MG63 (cell line): ENCODE results near the gene TTC8. TPM values are rescaled to one million over a fixed set of nuclear protein-coding genes. Genes with fewer than 3 reads are reported as not detected.
A peak's percentile ranks its signal among the peaks of the same experiment; 100 is the strongest.
"Not testable (repeated sequence)": the region's sequence is repeated elsewhere in the genome, so short reads cannot be mapped to it uniquely, and the experiment has no call there.

ENCODE experiments used
- DNase-seq: peaks from one replicate; pipeline ENCODE4 v3.0.0-alpha.2; 2020
- H3K27me3 ChIP-seq: fragments of 250-450 bp; sonication (Bioruptor Pico); 2 replicates; pipeline ENCODE4 v1.5.1; 2020; ENCODE audit warnings: mild to moderate bottlenecking, moderate library complexity
- H3K36me3 ChIP-seq: fragments of 250-450 bp; sonication (Bioruptor Pico); 2 replicates; pipeline ENCODE4 v1.5.1; 2020; ENCODE audit warnings: mild to moderate bottlenecking, moderate library complexity
- H3K4me3 ChIP-seq: fragments of 250-450 bp; sonication (Bioruptor Pico); 2 replicates; pipeline ENCODE4 v1.5.1; 2020; ENCODE audit warnings: mild to moderate bottlenecking, moderate library complexity
- H3K9me3 ChIP-seq: fragments of 250-450 bp; sonication (Bioruptor Pico); 2 replicates; pipeline ENCODE4 v1.5.1; 2020; ENCODE audit warnings: mild to moderate bottlenecking, moderate library complexity
- total RNA-seq: library from RNA; depleted of rRNA; stranded (reverse); fragments of >200 nt; shearing (Covaris generic); gene quantifications from 2 replicates; pipeline ENCODE4 v1.2.3, GENCODE V29; 2014; ENCODE audit warnings: low replicate concordance

Gene TTC8
- total RNA-seq, 1 experiment from 2014 or later, result 35.8 TPM

DNA sequence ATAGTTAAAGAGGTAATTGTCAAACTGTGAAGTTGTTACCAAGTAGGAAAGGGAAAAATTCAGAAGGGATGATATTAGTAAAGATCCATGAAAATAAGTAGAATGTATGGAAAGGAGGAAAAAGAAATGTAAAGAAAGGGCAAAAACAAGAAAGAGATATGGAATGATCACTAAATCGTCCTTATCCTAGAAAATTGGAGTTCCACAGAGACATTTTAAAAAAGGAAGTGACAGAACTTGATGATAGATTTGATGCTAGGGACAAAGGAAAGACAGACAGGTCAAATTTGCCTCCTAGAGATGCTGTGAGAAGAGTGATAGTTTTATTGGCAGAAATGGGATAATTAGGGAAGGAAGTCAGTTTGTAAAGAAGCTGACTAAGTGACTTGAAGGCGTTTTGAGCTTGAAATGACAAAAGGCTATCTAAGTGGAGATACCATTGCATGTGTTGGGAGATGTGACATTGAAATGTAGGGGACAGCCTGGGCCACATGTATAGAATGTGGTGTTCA, 20.6 kb downstream of the TTC8 start:
- Histone ChIP-seq H3K36me3 (no peaks in the 10 kb centered on the region), H3K9me3 (no peaks in the 10 kb centered on the region), H3K4me3 (no peak overlapping the region), H3K27me3 (no peaks in the 10 kb centered on the region)
- no peak for DNase-seq

DNA sequence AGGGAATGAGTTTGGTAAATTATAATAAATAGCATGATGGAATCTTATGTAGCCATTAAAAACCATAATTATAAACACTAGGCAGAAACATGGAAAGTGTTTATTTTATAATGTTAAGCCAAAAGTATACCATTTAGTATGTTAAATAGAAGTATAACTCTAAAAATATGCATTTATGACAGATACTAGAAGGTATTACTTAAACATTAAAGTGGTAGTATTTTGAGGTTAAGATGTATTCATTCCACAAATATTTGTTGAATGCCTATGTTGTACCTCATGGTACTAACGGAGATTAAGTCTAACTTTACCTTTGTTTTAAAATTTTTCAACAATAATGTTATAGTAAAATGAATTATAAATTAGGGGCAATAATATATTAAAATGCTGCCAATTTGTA, 24.1 kb downstream of the TTC8 start:
- Histone ChIP-seq H3K4me3 (no peak overlapping the region), H3K36me3 (no peaks in the 10 kb centered on the region; the same call in 1 of the 2 replicates), H3K27me3 (no peaks in the 10 kb centered on the region), H3K9me3 (no peaks in the 10 kb centered on the region)
- no peak for DNase-seq

DNA sequence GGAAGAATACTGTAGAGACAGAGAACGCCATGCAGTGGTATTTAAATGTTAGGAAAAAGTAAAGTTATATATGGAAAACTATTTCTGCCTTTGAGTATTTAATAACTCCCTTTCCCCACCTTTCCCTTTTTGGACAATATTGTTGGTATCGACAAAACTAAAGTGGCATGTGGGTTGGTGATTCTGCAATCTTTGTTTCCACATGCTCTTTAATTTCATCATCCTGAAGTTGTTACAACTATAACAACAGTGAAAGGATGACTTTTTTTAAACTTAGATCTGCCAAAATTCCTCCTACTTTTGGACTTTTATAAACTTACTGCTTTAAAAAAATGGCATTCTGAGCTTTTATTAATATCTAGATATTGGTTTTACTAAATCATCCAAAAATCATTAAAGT, 25.3 kb downstream of the TTC8 start:
- no peaks in the 10 kb centered on the region; the same call in 1 of the 2 replicates for H3K36me3 ChIP-seq
- DNase-seq, result no peak
- H3K9me3 ChIP-seq, result no peaks in the 10 kb centered on the region
- H3K27me3 ChIP-seq, result no peaks in the 10 kb centered on the region
- H3K4me3 ChIP-seq, result no peak overlapping the region

DNA sequence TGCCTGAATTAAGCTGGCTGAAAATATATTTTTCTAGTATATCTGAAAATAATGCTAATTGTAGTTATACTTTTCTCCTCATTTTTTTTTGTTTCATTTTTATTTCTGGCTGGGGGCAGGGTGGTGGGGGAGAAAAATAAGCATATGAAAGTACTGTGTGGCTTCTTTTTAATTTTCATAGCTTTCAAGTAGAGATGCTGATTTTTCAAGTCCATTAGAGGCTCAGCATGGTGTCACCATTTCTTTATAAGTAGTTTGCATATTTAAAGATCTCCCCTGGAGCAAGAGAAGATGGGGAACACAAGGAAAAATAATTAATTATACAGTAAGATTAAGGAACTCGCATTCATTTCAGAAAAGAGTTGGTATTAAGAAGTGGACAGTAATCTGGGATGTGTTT, 27.1 kb downstream of the TTC8 start:
- H3K27me3 ChIP-seq, result no peaks in the 10 kb centered on the region
- no peaks in the 10 kb centered on the region for H3K9me3 ChIP-seq
- no peaks in the 10 kb centered on the region; the same call in 1 of the 2 replicates for H3K36me3 ChIP-seq
- H3K4me3 ChIP-seq, result no peak overlapping the region
- DNase-seq, result no peak

DNA sequence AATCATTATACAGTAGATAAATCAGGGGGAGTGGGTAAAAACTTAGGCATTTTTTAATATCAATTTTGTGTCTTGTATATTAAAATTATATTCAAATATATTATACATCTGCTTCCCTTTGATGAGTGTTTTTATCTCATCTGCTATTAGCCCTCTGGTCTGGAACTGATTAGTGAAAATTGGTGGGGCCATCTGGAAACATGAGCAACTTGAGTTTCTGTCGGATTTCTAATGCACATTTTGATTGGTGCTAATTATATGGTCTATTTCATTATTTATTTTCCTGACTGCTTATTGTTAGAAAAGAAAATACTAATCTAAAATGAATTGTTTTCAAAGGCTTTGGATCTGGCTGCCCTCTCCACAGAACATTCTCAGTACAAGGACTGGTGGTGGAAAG, 28.2 kb downstream of the TTC8 start:
- Histone ChIP-seq H3K36me3 (no peaks in the 10 kb centered on the region; the same call in 1 of the 2 replicates), H3K9me3 (no peaks in the 10 kb centered on the region), H3K4me3 (no peak overlapping the region), H3K27me3 (no peaks in the 10 kb centered on the region)
- no peak for DNase-seq

DNA sequence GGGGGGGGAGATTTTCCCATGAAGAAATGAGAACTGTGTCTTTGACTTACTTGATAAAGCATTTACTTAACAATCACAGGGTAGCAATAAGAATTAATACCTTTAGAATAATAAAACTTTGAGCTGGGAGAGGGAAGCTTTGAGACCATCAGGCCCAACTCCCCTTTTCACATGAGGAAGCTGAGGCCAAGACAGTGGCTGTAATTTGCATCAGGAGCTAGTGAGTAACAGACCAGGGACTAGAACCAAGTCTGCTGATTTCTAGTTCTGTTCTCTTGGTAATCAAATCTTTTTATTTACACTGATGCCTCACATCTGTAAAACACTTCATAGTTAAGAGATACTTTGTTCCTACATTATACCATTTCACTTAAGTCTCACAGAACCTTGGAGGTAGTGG, 28.7 kb downstream of the TTC8 start:
- Histone ChIP-seq H3K27me3 (no peaks in the 10 kb centered on the region), H3K9me3 (no peaks in the 10 kb centered on the region), H3K4me3 (no peak overlapping the region), H3K36me3 (no peaks in the 10 kb centered on the region; the same call in 1 of the 2 replicates)
- DNase-seq, result no peak

DNA sequence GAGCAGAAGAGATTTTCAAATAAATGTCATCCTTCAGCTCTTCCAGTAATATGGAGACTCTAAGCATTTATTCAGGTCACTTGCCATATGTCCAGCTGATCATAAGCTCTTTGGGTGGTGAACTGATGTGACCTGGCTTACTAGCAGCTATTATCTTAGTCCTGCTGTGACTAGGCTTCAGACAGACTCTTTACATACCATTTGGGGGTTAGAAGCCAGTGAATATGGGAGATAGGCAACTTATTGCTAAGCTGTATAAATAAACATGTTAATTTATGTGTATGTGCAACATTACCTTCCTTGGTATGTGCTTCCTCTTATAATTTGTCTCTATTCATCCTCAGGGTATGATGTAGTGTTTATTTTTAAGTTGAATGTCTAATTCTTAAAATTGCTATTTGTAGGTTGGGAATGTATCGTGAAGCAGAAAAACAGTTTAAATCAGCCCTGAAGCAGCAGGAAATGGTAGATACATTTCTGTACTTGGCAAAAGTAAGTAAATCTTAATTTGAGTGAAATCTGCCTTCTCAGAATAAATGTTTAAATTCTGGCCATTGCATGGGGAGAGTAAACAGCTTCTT, 32.4 kb downstream of the TTC8 start:
- Histone ChIP-seq H3K27me3 (no peaks in the 10 kb centered on the region), H3K9me3 (no peaks in the 10 kb centered on the region), H3K36me3 (peaks cover 3% of the 10 kb centered on the region), H3K4me3 (no peak overlapping the region)
- DNase-seq, result peak; percentile 5

DNA sequence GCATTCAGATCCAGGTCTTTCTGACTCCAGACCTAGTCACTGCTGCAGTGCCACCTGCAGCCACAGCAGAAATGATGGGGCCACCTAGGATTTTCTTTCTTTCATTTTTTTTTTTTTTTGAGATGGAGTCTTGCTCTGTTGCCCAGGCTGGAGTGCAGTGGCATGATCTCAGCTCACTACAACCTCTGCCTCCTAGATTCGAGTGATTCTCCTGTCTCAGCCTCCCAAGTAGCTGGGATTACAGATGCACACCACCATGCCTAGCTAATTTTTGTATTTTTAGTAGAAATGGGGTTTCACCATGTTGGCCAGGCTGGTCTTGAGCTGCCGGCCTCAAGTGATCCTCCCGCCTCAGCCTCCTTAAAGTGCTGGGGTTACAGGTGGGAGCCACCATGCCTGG, 33.4 kb downstream of the TTC8 start:
- not testable (repeated sequence) for DNase-seq, H3K9me3 ChIP-seq, H3K36me3 ChIP-seq, H3K4me3 ChIP-seq, H3K27me3 ChIP-seq

DNA sequence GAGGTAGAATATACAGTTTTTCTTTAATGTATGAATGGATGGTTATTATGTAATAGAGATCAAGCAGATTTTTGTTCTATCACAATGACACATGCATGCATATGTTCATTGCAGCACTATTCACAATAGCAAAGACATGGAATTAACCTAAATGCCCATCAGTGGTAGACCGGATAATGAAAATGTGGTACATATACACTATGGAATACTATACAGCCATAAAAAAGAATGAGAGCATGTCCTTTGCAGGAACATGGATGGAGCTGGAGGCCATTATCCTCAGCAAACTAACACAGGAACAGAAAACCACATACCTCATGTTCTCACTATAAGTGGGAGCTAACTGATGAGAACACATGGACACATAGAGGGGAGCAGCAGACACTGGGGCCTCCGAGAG, 34.7 kb downstream of the TTC8 start:
- H3K4me3 ChIP-seq, H3K36me3 ChIP-seq, H3K9me3 ChIP-seq, H3K27me3 ChIP-seq, DNase-seq: not testable (repeated sequence)

DNA sequence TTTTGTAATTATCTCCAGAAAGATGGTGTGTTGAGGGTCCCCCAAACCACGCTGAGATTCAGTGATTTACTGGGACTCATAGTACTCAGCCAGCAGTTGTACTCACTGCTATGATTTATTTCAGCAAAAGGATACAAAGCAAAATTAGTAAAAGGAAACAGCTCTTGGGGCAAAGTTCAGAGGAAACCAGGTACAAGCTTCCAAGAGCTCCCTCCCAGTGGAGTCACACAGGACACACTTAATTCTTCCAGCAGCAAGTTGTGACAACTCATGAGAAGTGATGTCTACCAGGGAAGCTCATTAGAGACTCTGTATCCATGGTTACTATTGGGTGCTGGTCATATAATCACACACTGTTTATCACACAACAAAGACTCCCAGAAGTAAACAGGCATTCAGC, 38.7 kb downstream of the TTC8 start:
- no peaks in the 10 kb centered on the region for H3K9me3 ChIP-seq
- H3K27me3 ChIP-seq, result no peaks in the 10 kb centered on the region
- H3K36me3 ChIP-seq, result peaks cover 4% of the 10 kb centered on the region
- no peak overlapping the region for H3K4me3 ChIP-seq
- no peak for DNase-seq

DNA sequence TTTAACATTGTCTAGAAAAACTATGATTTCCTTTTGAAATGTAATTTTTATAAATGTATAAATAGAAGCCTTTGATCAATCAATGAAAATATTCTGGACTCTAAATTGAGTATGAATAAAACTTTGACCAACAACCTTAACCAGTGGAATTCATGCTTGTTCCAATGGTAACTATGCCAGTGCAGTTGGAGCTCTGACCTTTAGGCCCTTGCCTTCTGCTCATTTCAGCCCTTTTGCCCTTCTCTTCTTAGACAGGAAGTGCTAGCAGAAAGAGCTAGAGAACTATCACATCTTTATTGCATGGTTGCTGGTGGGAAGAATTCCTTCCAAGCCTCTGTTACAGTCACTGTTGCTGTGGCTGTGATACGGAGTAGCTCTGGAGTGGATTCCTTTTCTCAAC, 39.7 kb downstream of the TTC8 start:
- Histone ChIP-seq H3K36me3 (peaks cover 4% of the 10 kb centered on the region), H3K9me3 (no peaks in the 10 kb centered on the region), H3K4me3 (no peak overlapping the region), H3K27me3 (no peaks in the 10 kb centered on the region)
- no peak for DNase-seq

DNA sequence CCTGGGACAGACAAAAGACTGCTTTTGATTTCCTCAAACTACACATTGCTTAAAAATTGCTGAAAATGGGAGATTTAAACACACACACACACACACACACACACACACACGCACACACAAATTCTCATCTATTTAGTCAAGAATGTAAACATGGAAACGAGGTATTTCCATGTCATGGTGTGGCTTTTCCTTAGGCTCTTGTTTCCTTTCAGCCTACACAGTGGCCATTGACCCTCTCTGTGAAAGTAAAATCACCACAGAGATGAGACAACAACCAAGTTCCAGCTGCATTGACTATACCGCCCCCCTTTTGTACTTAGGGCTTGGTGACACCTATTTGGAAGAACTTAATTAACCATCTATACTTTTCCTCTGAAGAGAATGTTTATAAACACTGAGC, 41.9 kb downstream of the TTC8 start:
- Histone ChIP-seq H3K4me3 (no peak overlapping the region), H3K27me3 (no peaks in the 10 kb centered on the region), H3K9me3 (no peaks in the 10 kb centered on the region), H3K36me3 (peaks cover 7% of the 10 kb centered on the region)
- no peak for DNase-seq

DNA sequence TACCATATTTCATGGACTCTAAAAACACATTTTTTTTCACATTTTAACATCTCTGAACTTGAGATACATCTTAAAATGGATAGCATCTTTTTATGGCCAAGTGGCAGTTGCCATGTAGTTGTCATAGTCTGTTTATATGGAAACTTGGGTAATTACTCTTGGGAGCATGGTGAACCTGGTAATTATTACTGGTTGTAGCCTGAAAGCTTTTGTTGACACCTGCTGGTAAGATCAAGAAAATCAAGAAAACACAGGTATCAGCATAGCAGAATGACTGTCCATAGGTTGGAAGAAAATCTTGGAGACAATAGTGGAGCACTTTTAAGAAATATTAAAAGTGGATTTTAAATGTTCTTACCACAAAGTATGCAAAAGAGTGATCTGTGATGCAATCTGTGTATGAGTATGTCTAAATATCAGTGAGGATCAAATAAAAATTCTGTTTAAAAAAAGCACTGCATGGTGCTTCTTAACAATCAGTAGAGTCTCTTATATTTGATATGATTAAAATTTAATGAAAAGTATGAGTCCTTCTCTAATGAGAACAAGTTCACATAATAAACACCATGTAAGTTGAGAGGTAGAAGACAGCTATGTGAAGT, 44.2 kb downstream of the TTC8 start:
- H3K4me3 ChIP-seq, result no peak overlapping the region
- 0 out of 2 replicates have a peak, but pooled peaks cover 2% of the 10 kb centered on the region for H3K36me3 ChIP-seq
- H3K27me3 ChIP-seq, result no peaks in the 10 kb centered on the region
- H3K9me3 ChIP-seq, result no peaks in the 10 kb centered on the region
- no peak for DNase-seq

DNA sequence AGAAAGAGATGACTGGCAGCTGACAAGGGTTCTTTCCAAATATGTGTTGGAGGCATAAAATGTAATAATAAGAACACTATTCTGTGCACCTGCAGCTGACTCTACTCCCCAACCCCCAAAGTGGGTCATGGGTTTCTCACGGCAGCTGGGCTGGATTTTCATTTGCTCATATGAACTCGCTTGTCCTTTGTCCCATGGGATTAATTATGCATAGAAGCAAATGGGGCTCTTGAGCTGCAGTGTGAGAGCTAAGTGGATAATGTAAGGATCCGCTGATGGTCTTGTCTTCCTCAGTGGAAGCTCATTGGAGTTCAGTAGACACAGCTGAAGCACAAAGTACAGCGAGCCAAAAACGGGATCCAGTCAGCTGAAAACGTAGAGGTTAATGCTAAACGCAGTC, 46.3 kb downstream of the TTC8 start:
- no peaks in the 10 kb centered on the region for H3K9me3 ChIP-seq
- H3K36me3 ChIP-seq, result 0 out of 2 replicates have a peak, but pooled peaks cover 2% of the 10 kb centered on the region
- no peak for DNase-seq
- no peak overlapping the region for H3K4me3 ChIP-seq
- H3K27me3 ChIP-seq, result no peaks in the 10 kb centered on the region

DNA sequence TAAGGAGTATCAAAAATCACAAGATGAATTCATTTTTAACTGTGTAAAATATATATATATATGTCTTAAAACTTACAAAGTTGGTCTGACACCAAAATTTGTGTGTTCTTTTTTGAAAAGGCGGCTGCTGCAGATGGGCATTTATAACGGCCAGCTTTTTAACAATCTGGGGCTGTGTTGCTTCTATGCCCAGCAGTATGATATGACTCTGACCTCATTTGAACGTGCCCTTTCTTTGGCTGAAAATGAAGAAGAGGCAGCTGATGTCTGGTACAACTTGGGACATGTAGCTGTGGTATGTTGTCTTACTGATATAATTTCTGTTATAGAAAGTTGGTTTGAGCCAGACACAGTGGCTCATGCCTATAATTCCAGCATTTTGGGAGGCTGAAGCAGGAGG, 47.0 kb downstream of the TTC8 start:
- H3K36me3 ChIP-seq, result peaks cover 2% of the 10 kb centered on the region; the same call in 1 of the 2 replicates
- no peak overlapping the region for H3K4me3 ChIP-seq
- DNase-seq, result no peak
- H3K27me3 ChIP-seq, result no peaks in the 10 kb centered on the region
- H3K9me3 ChIP-seq, result no peaks in the 10 kb centered on the region

DNA sequence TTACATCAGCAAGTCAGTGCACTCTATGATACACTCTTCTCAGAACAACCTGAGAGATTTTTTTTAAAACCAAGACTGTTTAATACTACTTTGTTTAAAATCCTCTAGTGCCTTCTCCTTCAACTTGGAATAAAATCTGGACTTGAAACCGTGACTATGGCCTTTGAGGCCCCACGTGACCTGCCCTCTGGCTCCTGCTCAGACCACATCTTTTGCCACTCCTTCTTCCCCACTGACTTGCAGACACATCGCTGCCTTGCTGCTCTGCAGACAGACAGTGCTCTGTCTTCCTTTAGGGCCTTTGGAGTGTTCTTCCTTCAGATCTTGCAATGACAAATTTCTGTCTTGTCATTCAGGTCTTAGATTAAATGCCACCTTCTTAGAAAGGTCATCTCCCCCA, 48.5 kb downstream of the TTC8 start:
- Histone ChIP-seq H3K4me3 (no peak overlapping the region), H3K27me3 (no peaks in the 10 kb centered on the region), H3K9me3 (no peaks in the 10 kb centered on the region), H3K36me3 (peaks cover 2% of the 10 kb centered on the region; the same call in 1 of the 2 replicates)
- DNase-seq, result no peak

DNA sequence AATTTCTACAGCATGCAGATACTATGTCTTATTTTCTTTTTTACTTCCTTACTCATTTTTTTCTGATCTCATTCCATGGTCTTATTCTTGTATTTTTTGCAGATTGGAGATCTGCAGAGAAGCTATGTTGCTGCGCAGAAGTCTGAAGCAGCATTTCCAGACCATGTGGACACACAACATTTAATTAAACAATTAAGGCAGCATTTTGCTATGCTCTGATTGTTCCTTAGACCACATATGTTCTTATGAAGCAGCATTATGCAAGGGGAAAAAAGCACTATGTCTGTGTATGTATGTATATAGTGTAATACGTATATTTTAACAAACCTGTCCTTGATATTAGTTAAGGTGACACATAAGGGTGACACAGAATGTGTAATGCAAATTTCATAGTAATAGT, 52.7 kb downstream of the TTC8 start:
- peaks cover 5% of the 10 kb centered on the region for H3K36me3 ChIP-seq
- no peak overlapping the region for H3K4me3 ChIP-seq
- H3K9me3 ChIP-seq, result no peaks in the 10 kb centered on the region
- H3K27me3 ChIP-seq, result no peaks in the 10 kb centered on the region
- no peak for DNase-seq

DNA sequence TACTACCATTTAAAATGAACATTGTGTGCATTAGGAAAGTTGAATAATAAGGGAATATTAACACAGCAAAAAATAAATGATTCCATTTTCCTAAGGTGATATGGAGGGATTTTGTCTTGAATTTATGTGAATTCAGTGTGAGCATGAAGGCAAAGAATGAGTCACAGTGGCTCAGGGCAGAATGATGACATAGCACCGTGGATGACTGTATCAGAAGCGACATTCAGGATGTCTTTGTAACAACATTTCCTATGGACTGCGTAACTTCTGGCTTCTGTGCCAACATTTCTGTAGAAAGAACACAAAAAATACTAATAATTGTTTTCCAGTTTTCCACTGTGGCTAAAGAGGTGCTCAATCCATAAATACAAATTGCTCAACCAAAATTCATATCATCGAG, 54.6 kb downstream of the TTC8 start:
- peak; percentile 3 for DNase-seq
- peaks cover 5% of the 10 kb centered on the region for H3K36me3 ChIP-seq
- H3K9me3 ChIP-seq, result no peaks in the 10 kb centered on the region
- no peak overlapping the region for H3K4me3 ChIP-seq
- no peaks in the 10 kb centered on the region for H3K27me3 ChIP-seq
